DND-41 (cell line): ENCODE data around the gene KIAA1671.
"Not testable (repeated sequence)": the region's sequence is repeated elsewhere in the genome, so short reads cannot be mapped to it uniquely, and the experiment has no call there.

Source experiments
- ATAC-seq: fragments of 200-7000 bp; cut with Tn5 transposase; 3 replicates; pipeline ENCODE4 v1.9.1; 2021; ENCODE audit warnings: low read depth; ENCODE audit not compliant: insufficient read depth
- DNase-seq: peaks from one replicate; pipeline ENCODE4 v3.0.0-alpha.2; 2020
- H2AFZ ChIP-seq: 2 replicates; pipeline ENCODE4 v1.6.0; 2012; ENCODE audit warnings: low read depth, low read length
- H3K27ac ChIP-seq: 2 replicates; pipeline ENCODE4 v1.5.1; 2012; ENCODE audit warnings: low read length, inconsistent platforms
- H3K27me3 ChIP-seq: fragments of 200-600 bp; sonication (generic); 2 replicates; pipeline ENCODE4 v1.6.0; 2012; ENCODE audit warnings: low read length, mild to moderate bottlenecking, inconsistent platforms; ENCODE audit not compliant: insufficient read depth, poor library complexity
- H3K36me3 ChIP-seq: 2 replicates; pipeline ENCODE4 v1.5.1; 2012; ENCODE audit warnings: low read length, inconsistent platforms; ENCODE audit not compliant: insufficient read depth
- H3K4me1 ChIP-seq: 2 replicates; pipeline ENCODE4 v1.5.1; 2012; ENCODE audit warnings: mild to moderate bottlenecking, low read length; ENCODE audit not compliant: insufficient read depth
- H3K4me2 ChIP-seq: 2 replicates; pipeline ENCODE4 v1.6.0; 2012; ENCODE audit warnings: mild to moderate bottlenecking, moderate library complexity, low read length, inconsistent platforms; ENCODE audit not compliant: insufficient read depth
- H3K4me3 ChIP-seq, 2 experiments: fragments of 200-600 bp in 1 of 2; shearing (Covaris generic) in 1 of 2; 2 replicates each; pipeline ENCODE4 v1.5.1; 2012 to 2016; ENCODE audit warnings: inconsistent platforms in 2 of 2, low read length in 2 of 2, mild to moderate bottlenecking in 2 of 2, low read depth in 1 of 2, moderate library complexity in 1 of 2
- H3K79me2 ChIP-seq: 2 replicates; pipeline ENCODE4 v1.6.0; 2012; ENCODE audit warnings: low read length, inconsistent platforms; ENCODE audit not compliant: insufficient read depth
- H3K9ac ChIP-seq: 2 replicates; pipeline ENCODE4 v1.6.0; 2012; ENCODE audit warnings: low read depth, mild to moderate bottlenecking, inconsistent platforms, low read length, moderate library complexity
- H3K9me3 ChIP-seq: 2 replicates; pipeline ENCODE4 v1.5.1; 2012; ENCODE audit warnings: low read length, moderate library complexity, mild to moderate bottlenecking, inconsistent platforms; ENCODE audit not compliant: insufficient read depth, severe bottlenecking
- H4K20me1 ChIP-seq: 2 replicates; pipeline ENCODE4 v1.6.0; 2012; ENCODE audit warnings: low read length; ENCODE audit not compliant: insufficient read depth
- EZH2 ChIP-seq: IDR thresholded peaks from 3 replicates; pipeline ENCODE4 v1.6.1; 2012; ENCODE audit warnings: borderline replicate concordance, low read depth, mild to moderate bottlenecking, moderate library complexity, low read length, inconsistent platforms; ENCODE audit not compliant: severe bottlenecking
- TF ChIP-seq, protein P1 (sequence below): IDR thresholded peaks from 2 replicates; pipeline ENCODE4 v1.5.1; 2012; ENCODE audit warnings: borderline replicate concordance, low read length, moderate library complexity, mild to moderate bottlenecking; ENCODE audit not compliant: poor library complexity, severe bottlenecking; ENCODE audit errors: extremely low read depth

KIAA1671 gene

DNA sequence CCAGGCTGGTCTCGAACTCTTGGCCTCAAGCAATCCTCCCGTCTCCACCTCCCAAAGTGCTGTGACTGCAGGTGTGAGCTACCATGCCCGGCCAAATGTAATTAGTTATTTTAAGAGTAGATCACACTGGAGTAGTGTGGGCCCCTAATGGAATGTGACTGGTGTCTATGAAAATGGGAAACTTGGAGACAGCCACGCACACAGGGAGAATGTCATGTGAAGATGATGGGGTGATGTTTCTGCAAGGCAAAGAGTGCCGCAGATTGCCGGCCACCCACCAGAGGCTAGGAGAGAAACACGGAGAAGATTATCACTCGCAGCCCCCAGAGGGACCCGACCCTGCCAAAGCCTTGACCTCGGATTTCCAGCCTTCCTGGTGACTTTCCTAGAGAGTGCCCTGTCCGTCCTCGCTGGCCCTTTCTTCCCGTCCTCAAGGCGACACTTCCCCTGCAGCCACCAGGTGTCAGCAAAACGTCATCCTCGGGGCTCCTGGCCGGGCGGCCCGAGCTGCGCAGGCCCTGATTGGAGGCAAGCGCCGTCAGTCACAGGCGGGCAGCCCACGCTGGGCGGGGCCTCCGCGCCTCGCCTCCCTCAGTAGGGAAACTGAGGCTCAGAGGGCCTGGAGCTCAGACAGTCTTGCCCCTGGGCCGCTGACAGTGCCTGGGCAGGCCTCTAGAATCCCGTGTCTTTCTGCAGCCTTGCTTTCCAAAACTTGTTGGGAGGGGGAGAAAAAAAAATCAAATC is 283.2 kb downstream of the KIAA1671 start:
- peak; percentile 53 for DNase-seq
- Histone ChIP-seq H3K27ac (no peak overlapping the region), H3K9me3 (no peaks in the 10 kb centered on the region), H3K4me2 (no peak overlapping the region), H3K4me1 (no peaks in the 10 kb centered on the region), H2AFZ (no peak overlapping the region), H3K4me3 (no peak overlapping the region), H4K20me1 (no peaks in the 10 kb centered on the region), H3K9ac (no peak overlapping the region), H3K36me3 (no peaks in the 10 kb centered on the region), H3K27me3 (peaks cover 5% of the 10 kb centered on the region), H3K79me2 (no peaks in the 10 kb centered on the region)
- ATAC-seq, result peak; percentile 82
- TF ChIP-seq, protein P1, sequence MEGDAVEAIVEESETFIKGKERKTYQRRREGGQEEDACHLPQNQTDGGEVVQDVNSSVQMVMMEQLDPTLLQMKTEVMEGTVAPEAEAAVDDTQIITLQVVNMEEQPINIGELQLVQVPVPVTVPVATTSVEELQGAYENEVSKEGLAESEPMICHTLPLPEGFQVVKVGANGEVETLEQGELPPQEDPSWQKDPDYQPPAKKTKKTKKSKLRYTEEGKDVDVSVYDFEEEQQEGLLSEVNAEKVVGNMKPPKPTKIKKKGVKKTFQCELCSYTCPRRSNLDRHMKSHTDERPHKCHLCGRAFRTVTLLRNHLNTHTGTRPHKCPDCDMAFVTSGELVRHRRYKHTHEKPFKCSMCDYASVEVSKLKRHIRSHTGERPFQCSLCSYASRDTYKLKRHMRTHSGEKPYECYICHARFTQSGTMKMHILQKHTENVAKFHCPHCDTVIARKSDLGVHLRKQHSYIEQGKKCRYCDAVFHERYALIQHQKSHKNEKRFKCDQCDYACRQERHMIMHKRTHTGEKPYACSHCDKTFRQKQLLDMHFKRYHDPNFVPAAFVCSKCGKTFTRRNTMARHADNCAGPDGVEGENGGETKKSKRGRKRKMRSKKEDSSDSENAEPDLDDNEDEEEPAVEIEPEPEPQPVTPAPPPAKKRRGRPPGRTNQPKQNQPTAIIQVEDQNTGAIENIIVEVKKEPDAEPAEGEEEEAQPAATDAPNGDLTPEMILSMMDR, result peak; percentile 73
- no peak for TF ChIP-seq EZH2

DNA sequence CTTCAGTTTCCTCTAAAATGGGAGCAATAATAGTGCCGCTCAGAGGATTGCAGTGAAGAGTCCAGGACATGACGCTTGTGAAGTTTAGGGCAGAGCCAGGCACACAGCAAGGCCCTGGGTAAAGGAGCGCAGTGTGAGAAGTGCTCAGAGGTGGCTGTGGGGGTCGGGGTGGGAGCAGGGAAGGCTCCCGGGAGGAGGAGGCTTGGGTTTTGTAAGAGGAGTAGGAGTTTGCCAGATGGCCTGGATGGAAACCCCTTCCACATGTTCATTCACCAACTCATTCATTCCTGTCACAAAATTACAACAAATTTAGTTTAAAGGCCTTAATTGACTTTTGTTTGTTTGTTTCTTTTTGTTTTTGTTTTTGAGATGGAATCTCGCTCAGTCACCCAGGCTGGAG is 283.9 kb downstream of the KIAA1671 start:
- H3K4me2 ChIP-seq, result no peak overlapping the region
- peaks cover 8% of the 10 kb centered on the region for H3K27me3 ChIP-seq
- no peaks in the 10 kb centered on the region for H3K79me2 ChIP-seq
- no peaks in the 10 kb centered on the region for H4K20me1 ChIP-seq
- H3K9ac ChIP-seq, result no peak overlapping the region
- no peak for TF ChIP-seq EZH2
- TF ChIP-seq, protein P1, result no peak
- no peaks in the 10 kb centered on the region for H3K4me1 ChIP-seq
- no peaks in the 10 kb centered on the region for H3K36me3 ChIP-seq
- DNase-seq, result no peak
- H3K4me3 ChIP-seq, result no peak overlapping the region
- H3K9me3 ChIP-seq, result no peaks in the 10 kb centered on the region
- no peak for ATAC-seq
- no peak overlapping the region for H3K27ac ChIP-seq
- no peak overlapping the region for H2AFZ ChIP-seq

DNA sequence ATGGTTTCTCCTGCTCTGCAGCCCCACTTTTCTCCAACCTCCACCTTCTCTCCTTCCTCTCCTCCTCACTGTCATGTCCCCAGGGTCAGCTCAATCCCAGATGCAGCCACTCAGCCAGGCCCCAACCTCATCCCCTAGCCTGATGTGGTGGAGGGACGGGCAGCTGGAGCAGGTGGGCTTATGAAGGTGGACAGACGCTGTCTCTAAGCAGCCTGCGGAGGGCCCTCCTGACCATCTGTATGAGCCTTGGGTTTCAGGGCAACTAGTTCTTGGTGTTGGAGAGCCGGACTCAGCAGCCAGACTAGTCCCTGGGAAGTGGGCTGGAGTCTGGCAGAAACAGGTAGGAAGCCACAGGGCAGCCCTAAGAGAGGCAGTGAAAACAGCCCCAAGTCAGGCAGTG is 285.0 kb downstream of the KIAA1671 start:
- H3K79me2 ChIP-seq, result no peaks in the 10 kb centered on the region
- H3K4me3 ChIP-seq, result no peak overlapping the region
- DNase-seq (no peak), ATAC-seq (no peak)
- no peaks in the 10 kb centered on the region for H3K36me3 ChIP-seq
- H3K9me3 ChIP-seq, result no peaks in the 10 kb centered on the region
- no peaks in the 10 kb centered on the region for H3K4me1 ChIP-seq
- no peaks in the 10 kb centered on the region for H4K20me1 ChIP-seq
- no peak overlapping the region for H3K27ac ChIP-seq
- TF ChIP-seq EZH2, result no peak
- TF ChIP-seq, protein P1, result no peak
- H3K27me3 ChIP-seq, result peaks cover 3% of the 10 kb centered on the region
- no peak overlapping the region for H2AFZ ChIP-seq
- no peak overlapping the region for H3K9ac ChIP-seq
- no peak overlapping the region for H3K4me2 ChIP-seq

DNA sequence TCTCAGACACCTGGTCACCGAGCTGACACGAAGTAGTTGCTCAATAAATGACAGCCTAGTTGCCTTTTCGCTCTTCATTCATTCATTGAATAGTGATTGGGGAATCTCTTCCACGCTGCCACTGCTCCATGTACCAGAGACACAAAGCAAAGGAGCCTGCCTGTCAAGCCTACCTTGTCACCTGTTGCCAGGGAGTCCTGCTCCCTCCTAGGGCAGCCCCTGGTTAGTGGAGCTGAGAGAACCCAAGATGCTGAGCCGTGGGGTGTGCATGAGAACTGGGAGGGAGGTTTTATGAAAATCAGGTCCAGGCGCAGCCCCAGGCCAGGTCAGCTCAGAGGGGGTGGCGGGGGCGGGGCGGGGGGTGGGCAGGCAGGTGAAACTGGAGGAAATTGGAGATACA is 285.5 kb downstream of the KIAA1671 start:
- not testable (repeated sequence) for H3K9me3 ChIP-seq, H3K27me3 ChIP-seq, H3K9ac ChIP-seq, H3K4me3 ChIP-seq, ATAC-seq, H3K79me2 ChIP-seq, H4K20me1 ChIP-seq, H3K4me1 ChIP-seq, H2AFZ ChIP-seq, H3K27ac ChIP-seq, H3K36me3 ChIP-seq, DNase-seq, H3K4me2 ChIP-seq
